ENCODE measurements around the gene AGFG2. TPM values are rescaled to one million over a fixed set of nuclear protein-coding genes. Genes with fewer than 3 reads are reported as not detected.

The AGFG2 gene
- total and polyA plus RNA-seq, 2 of the 13 experiments (the other 11 are each of a cell fraction or from before 2014, with no cell fraction given) = 125 to 132 TPM

- TF ChIP-seq TERF1 (CRISPR knock-in tag; IDR thresholded peaks at IDR 0.05) (no peak), ZNF563 (CRISPR knock-in tag; IDR thresholded peaks at IDR 0.05) (no peak), MZF1 (CRISPR knock-in tag; IDR thresholded peaks at IDR 0.05; ENCODE audit: borderline replicate concordance) (no peak), GATAD1 (CRISPR knock-in tag; IDR thresholded peaks at IDR 0.05) (no peak), FOXJ3 (CRISPR knock-in tag; IDR thresholded peaks at IDR 0.05; ENCODE audit: borderline replicate concordance) (no peak), ZMYM4 (CRISPR knock-in tag; IDR thresholded peaks at IDR 0.05) (no peak), ZNF34 (CRISPR knock-in tag; IDR thresholded peaks at IDR 0.05; ENCODE audit: borderline replicate concordance) (no peak), GMEB2 (CRISPR knock-in tag; IDR thresholded peaks at IDR 0.05; ENCODE audit: low read depth) (no peak), MATR3 (CRISPR knock-in tag; IDR thresholded peaks at IDR 0.05) (no peak), SP4 (CRISPR knock-in tag; IDR thresholded peaks at IDR 0.05) (no peak), ZNF430 (CRISPR knock-in tag; IDR thresholded peaks at IDR 0.05) (no peak), NFYC (CRISPR knock-in tag; IDR thresholded peaks at IDR 0.05) (no peak), MLLT10 (CRISPR knock-in tag; IDR thresholded peaks at IDR 0.05) (no peak), ZNF550 (CRISPR knock-in tag; IDR thresholded peaks at IDR 0.05; ENCODE audit: borderline replicate concordance) (no peak), ZNF343 (CRISPR knock-in tag; IDR thresholded peaks at IDR 0.05) (no peak), ZNF30 (CRISPR knock-in tag; IDR thresholded peaks at IDR 0.05) (no peak), NFKB2 (CRISPR knock-in tag; IDR thresholded peaks at IDR 0.05; ENCODE audit: borderline replicate concordance) (no peak), ASH2L (IDR thresholded peaks at IDR 0.05; ENCODE audit: insufficient read length, low read depth, low read length) (peak; percentile 42), ZNF878 (CRISPR knock-in tag; IDR thresholded peaks at IDR 0.05) (no peak), AGO2 (optimal IDR thresholded peaks at IDR 0.05; ENCODE audit: low read depth, low read length) (peak; percentile 96), REXO4 (CRISPR knock-in tag; IDR thresholded peaks at IDR 0.05; ENCODE audit: borderline replicate concordance) (no peak), DR1 (CRISPR knock-in tag; IDR thresholded peaks at IDR 0.05) (no peak), EEA1 (CRISPR knock-in tag; IDR thresholded peaks at IDR 0.05; ENCODE audit: borderline replicate concordance) (no peak), ZNF605 (CRISPR knock-in tag; IDR thresholded peaks at IDR 0.05) (peak; percentile 30; the same call in 1 of the 2 replicates), ZNF256 (CRISPR knock-in tag; conservative IDR thresholded peaks at IDR 0.05) (no peak), HOXD1 (CRISPR knock-in tag; IDR thresholded peaks at IDR 0.05) (0 out of 2 replicates have a peak, but pooled peaks have one; percentile 28), REL (CRISPR knock-in tag; conservative IDR thresholded peaks at IDR 0.05) (no peak)
Observed at GRCh38 chr7:100563809-100564400, 24.9 kb downstream of the AGFG2 start (continued).
